ENCODE data around the gene STYXL2.
A peak's percentile ranks its signal among the peaks of the same experiment; 100 is the strongest.

STYXL2 gene

DNA sequence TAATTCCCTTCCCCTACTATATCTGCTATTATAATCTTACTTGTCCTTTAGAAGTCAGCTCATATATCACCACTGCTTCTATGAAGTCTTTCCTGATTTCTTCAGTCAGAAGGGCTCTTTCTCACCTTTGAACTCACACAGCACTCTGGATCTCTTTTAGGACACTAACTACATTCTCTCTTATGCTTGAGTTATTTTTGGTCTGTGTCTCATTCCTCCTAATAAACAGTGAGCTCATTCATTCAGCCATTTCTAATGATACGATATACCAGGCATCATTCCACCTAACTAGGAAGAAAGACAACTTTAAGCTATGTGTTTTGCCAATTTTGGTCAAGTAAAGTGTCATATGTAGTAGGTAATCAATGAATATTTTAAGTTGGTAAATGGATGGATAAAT is 1.2 kb upstream of the STYXL2 start:
- TF ChIP-seq, protein P1, sequence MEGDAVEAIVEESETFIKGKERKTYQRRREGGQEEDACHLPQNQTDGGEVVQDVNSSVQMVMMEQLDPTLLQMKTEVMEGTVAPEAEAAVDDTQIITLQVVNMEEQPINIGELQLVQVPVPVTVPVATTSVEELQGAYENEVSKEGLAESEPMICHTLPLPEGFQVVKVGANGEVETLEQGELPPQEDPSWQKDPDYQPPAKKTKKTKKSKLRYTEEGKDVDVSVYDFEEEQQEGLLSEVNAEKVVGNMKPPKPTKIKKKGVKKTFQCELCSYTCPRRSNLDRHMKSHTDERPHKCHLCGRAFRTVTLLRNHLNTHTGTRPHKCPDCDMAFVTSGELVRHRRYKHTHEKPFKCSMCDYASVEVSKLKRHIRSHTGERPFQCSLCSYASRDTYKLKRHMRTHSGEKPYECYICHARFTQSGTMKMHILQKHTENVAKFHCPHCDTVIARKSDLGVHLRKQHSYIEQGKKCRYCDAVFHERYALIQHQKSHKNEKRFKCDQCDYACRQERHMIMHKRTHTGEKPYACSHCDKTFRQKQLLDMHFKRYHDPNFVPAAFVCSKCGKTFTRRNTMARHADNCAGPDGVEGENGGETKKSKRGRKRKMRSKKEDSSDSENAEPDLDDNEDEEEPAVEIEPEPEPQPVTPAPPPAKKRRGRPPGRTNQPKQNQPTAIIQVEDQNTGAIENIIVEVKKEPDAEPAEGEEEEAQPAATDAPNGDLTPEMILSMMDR (IDR thresholded peaks at IDR 0.05; ENCODE audit: low read depth, low read length) = no peak
- no peak overlapping the region for H3K4me3 ChIP-seq (ENCODE audit: low read depth, low read length)
- DNase-seq (ENCODE audit: low read depth, low spot score) = no peak
- in situ Hi-C loops (cut with HindIII; ENCODE audit: low sequenced_read_pairs) = no loop called here

DNA sequence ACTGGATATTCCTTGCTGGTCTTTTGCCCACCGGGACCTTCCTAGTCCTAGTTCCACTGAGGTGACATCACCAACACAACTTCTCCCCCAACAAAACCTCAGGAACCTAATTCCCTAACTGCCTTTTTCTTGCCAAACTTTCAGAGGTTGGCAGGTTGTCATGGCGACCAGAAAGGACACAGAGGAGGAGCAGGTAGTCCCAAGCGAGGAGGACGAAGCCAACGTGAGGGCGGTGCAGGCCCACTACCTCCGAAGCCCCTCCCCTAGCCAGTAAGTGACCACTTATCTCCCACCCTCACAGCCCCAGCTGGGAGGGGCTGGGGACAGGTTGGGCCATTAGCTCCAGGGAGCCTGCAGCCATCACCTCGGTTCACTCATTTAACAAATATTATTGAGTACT is 815 bp downstream of the STYXL2 start:
- no peak for DNase-seq (ENCODE audit: low read depth, low spot score)
- in situ Hi-C loops (cut with HindIII; ENCODE audit: low sequenced_read_pairs) = no loop called here
- H3K4me3 ChIP-seq (ENCODE audit: low read depth, low read length) = no peak overlapping the region
- TF ChIP-seq, protein P1 (IDR thresholded peaks at IDR 0.05; ENCODE audit: low read depth, low read length) = no peak

DNA sequence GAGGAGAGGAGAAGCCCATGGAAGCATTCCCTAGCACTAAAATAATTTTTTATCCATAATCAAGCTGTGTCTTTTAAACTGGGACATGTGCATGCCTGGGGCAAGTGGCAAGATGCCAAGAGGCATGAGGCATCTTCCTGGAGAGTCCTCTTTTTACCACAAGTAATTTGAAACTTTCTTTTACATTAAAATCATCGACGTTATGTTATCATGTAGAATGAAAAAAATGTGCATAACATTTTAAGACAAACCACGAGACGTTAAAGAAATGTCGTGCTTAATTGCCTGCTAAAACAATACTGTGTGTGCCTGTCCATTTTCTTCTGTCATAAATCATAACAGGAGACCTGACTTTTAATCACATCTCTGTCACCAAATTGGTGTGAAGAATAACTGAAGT is 1.5 kb downstream of the STYXL2 start:
- H3K4me3 ChIP-seq (ENCODE audit: low read depth, low read length) = no peak overlapping the region
- TF ChIP-seq, protein P1 (IDR thresholded peaks at IDR 0.05; ENCODE audit: low read depth, low read length) = no peak
- in situ Hi-C loops (cut with HindIII; ENCODE audit: low sequenced_read_pairs) = no loop called here
- peak; percentile 65 for DNase-seq (ENCODE audit: low read depth, low spot score)

DNA sequence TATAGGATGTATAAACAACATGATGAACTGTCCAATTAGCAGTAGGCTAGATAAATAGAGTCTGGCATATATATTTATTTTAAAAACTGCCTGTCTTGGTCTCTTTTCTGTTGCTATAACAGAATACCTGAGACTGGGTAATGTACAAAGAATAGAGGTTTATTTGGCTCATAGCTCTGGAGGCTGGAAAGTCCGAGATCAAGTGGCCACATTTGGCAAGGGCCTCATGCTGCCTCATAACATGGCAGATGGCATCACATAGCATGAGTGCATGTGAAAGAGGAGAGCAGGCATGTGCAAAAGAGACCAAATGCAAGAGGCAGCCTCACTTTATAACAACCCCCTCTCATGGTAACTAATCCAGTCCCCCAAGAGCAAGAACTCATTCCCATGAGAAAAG is 6.0 kb downstream of the STYXL2 start:
- no peak overlapping the region for H3K4me3 ChIP-seq (ENCODE audit: low read depth, low read length)
- in situ Hi-C loops (cut with HindIII; ENCODE audit: low sequenced_read_pairs) = no loop called here
- TF ChIP-seq, protein P1 (IDR thresholded peaks at IDR 0.05; ENCODE audit: low read depth, low read length) = no peak
- DNase-seq (ENCODE audit: low read depth, low spot score) = no peak

DNA sequence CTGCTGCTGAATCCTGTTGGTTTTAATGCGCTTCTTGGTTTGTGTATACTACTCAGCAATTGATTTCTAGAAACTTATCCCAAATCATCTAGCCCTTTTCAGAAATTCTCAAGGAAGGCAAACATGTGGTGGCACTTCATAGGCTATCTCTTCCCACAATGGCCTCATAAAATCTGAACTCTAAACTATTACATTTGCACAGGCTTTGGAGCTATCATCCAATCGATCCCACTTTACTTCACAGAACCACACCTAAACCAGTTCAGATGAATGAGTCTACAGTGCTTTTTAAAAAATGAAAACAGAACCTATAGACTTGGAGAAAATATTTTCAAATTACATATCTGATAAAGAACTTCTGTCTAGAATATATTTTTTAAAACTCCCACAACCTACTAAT is 6.9 kb downstream of the STYXL2 start:
- in situ Hi-C loops (cut with HindIII; ENCODE audit: low sequenced_read_pairs) = no loop called here
- H3K4me3 ChIP-seq (ENCODE audit: low read depth, low read length) = no peak overlapping the region
- TF ChIP-seq, protein P1 (IDR thresholded peaks at IDR 0.05; ENCODE audit: low read depth, low read length) = no peak
- no peak for DNase-seq (ENCODE audit: low read depth, low spot score)

DNA sequence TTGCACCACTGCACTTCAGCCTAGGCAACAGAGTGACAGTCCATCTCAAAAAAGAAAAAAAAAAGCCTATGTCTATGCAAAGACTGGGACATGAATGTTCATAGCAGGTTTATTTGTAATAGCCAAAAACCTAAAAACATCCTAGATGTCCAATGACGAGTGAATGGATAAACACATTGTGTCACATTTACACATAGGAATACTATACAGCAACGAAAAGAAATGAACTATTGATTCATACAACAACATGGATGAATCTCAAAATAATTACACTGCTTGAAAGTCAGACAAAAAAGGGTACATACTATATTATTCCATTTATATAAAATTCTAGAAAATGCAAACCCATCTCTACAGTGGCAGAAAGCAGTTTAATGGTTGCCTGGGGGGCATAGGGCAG is 7.9 kb downstream of the STYXL2 start:
- no peak for DNase-seq (ENCODE audit: low read depth, low spot score)
- H3K4me3 ChIP-seq (ENCODE audit: low read depth, low read length) = no peak overlapping the region
- TF ChIP-seq, protein P1 (IDR thresholded peaks at IDR 0.05; ENCODE audit: low read depth, low read length) = no peak
- in situ Hi-C loops (cut with HindIII; ENCODE audit: low sequenced_read_pairs) = no loop called here

All from astrocyte of the spinal cord (primary cell).